Measurements from ENCODE around the gene SFXN4.

The SFXN4 gene, protein sequence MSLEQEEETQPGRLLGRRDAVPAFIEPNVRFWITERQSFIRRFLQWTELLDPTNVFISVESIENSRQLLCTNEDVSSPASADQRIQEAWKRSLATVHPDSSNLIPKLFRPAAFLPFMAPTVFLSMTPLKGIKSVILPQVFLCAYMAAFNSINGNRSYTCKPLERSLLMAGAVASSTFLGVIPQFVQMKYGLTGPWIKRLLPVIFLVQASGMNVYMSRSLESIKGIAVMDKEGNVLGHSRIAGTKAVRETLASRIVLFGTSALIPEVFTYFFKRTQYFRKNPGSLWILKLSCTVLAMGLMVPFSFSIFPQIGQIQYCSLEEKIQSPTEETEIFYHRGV

DNA sequence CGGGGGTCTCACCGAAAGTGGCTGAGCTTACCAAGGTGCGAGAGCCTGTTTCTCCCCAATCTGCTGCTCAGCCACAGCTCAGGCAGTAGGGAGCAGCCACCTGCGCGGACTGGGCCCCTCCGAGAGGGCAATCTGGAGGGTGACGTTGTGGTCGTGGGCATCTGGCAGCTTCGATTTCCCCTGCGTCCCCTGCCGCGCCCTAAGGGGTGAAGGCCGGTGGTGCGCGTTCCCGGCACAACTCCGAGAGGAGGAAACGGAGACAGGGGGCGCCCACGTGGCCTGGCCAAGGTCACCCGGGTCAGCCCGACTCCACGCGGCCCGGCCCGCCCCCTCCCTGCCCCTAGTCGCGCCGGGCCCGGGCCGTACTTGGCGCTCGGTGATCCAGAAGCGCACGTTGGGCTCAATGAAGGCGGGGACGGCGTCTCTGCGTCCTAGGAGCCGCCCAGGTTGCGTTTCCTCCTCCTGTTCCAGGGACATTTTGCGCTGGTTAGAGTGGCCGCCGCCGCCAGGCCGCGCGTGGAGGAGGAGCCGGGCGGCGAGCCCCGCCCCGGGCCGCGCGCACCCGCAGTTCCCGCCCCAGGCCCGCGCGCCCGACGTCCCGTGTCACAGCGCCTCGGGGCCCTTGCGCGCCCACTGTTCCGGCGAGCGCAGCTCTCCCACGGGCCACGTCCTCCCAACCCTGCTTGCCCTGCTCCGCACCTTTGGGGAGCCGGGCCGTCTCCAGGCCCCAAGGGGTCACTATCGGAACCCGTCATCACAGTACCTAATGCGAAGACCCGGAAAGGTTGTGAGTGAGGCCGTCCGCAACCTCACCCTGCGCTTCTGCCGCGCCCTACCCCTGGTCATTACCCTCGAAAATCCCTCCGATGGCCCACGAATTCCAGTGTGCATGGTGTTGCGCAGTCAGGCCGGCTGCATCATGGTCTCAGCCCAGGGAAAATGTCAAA lies at the start of gene SFXN4:
Gene SFXN4, minus strand, starts transcription at position 544 of the 947 bp plus-strand sequence. Its CDS starts 67 bp downstream, at position 477.
- DNase-seq (ENCODE audit: low spot score) = peak; percentile 71

DNA sequence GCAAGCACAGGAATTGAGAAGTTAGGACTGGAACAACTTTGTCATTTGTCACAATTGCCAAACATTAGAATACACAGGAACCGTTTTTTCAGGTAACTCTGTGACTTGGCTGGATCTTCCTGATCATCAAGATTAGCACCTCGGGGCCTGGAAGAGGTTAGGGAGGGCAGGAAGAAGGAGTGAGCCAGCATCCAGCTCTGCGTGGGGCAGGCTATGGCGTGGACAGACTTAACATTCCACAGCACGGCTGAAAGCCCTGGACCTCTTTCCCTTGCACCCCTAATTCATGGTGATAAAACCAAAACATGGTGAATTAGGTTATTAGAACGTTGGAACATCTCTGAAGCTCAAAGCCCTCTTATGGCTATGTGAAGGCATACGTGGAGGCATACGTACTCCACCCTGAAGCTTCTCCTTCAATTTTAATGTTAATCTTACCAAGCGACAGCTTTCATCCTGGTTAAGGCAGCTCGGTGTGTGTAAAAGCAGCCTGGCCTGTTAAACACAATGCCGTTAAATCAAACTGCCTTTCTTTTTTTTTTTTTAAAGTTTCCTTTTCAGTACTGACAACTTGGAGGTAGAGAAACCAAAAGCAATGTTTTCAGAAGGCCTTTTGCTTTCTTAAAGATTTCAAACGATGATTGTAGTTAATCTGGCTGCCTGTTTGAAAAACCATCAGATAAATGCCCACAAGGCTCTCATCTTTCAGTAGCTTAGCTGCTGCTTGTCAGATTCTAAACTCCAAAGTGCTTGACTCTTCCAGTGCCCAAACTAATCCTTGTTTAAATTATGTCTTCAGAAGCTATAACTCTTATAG lies 46.3 kb upstream of the SFXN4 start:
- DNase-seq (ENCODE audit: low spot score) = no peak

DNA sequence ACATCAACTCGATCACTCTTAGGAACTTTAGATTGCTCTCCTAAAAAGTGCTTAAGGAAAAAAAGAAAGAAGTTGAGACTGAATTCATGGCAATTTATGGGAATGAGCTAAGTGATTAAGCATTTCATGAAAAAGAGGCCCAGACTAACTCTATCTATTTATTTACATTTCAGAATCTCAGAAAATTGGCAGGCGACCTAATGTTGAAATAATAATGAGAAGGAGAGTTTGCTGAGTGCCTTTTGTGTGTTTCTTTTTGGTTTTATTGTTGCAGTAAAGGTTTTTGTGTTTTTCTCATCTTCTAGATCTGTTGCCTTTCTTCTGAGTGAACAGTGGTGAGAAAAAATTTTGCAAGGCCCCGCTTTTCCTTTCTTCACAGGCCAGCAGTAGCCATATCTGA lies 45.7 kb upstream of the SFXN4 start:
- no peak for DNase-seq (ENCODE audit: low spot score)

DNA sequence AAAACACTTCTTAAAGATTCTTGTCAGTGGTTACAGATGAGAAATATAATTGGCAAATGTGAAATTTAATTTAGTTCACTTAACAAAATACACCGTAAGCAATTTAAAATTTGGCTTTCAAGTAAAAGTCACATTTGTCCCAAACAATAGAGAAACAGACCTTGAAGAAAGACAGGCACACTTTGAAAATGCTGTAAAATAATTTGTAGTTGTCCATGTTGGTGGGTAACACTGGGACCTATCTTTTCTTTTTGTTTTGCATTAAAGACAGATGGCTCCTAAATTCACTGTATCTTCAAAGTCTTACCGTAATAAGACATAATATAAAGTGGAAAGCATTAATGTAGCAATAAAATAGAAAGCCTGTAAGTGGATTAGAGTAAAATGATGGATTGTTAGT lies 45.1 kb upstream of the SFXN4 start:
- no peak for DNase-seq (ENCODE audit: low spot score)

DNA sequence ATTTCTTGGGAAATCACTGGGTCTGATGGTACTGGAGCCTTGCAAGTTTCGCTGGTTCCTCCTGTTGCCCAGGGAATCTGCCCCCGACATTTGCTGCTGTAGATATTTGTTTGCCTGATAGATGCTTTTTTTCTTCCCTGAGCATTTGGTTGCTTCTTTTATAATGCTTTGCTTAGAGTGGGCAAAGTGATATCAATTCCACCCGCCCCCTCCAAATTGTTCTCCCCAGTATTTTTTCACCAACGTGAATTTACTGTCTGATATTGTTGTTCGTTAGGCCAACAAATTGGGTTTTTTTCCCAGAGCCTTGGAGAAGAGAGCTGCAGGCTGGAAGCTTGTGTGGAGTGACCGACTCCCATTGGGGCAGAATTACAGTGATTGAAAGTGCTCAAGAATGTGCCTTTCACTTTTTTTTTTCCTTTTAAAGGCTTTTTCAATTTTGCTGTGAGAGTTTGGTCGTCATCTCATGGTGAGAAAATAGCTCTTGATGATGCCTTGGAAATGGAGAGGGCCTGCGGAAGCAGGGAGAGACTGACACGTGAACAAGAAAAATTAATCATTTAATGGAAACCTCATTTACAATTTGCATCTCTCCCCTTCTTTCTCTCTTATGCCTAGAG lies 44.3 kb upstream of the SFXN4 start:
- DNase-seq (ENCODE audit: low spot score) = no peak

GRCh38 chr10:119209035-119209735 lies 43.7 kb upstream of the SFXN4 start:
- peak; percentile 67 for DNase-seq (ENCODE audit: low spot score)

GRCh38 chr10:119208553-119208940 lies 43.0 kb upstream of the SFXN4 start:
- no peak for DNase-seq (ENCODE audit: low spot score)

DNA sequence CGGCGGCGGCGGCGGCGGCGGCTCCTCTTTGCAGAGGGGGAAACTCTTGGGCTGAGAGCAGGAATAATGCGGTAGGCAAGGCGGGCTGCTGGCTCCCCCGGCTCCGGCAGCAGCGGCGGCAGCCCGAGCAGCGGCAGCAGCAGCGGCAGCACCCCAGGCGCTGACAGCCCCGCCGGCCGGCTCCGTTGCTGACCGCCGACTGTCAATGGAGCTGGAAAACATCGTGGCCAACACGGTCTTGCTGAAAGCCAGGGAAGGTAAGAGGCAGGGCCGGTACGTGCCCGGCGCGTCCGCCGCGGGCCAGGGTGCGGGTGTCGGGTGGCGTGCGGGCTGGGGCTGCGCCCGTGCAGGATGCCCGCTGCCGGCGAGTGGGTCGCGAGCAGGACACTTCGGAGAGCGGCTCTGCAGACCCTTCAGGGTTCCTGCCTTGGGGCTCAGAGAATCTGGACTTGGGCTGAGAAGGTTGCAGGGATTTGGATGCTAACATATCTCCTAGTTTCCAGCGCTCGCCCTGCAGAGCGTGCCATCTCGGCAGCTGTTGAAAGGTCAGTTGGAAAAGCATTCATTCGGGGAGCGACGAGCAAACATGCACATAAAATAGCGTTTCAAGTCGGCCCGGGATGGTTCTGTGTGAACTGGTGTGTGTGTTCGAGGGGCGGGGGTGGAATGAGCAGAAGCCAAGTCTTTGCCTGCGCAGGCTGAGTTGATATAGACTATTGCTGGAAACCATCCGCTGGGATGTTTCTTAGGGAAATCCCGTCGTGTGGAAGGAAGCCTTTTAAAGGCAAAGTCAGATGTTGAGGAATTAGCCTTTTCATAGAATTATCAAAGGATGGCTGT lies 42.4 kb upstream of the SFXN4 start:
- DNase-seq (ENCODE audit: low spot score) = peak; percentile 62

DNA sequence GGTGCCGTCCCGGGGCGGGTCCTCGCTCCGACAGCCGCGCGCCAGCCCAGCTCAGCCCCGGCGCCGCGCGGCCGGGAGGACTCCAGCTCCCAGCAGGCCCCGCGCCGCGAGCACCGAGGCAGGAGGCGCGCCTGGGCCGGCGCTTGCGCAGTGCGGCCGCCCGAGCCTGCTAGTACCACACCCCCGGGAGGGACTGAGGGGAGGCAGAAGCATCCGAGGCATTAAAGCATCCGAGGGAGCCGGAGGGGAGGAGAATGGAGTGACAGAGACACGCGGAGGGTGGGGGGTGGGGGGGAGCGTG lies 41.8 kb upstream of the SFXN4 start, which contains the start of gene GRK5:
Gene GRK5, plus strand, starts transcription at position 206 of the 301 bp plus-strand sequence. CDS start 347 bp downstream, outside the sequence.
- DNase-seq (ENCODE audit: low spot score) = peak; percentile 91

- DNase-seq (ENCODE audit: low spot score) = peak; percentile 47
These were observed 41.3 kb upstream of the SFXN4 start for GRCh38 chr10:119206603-119207365.

DNA sequence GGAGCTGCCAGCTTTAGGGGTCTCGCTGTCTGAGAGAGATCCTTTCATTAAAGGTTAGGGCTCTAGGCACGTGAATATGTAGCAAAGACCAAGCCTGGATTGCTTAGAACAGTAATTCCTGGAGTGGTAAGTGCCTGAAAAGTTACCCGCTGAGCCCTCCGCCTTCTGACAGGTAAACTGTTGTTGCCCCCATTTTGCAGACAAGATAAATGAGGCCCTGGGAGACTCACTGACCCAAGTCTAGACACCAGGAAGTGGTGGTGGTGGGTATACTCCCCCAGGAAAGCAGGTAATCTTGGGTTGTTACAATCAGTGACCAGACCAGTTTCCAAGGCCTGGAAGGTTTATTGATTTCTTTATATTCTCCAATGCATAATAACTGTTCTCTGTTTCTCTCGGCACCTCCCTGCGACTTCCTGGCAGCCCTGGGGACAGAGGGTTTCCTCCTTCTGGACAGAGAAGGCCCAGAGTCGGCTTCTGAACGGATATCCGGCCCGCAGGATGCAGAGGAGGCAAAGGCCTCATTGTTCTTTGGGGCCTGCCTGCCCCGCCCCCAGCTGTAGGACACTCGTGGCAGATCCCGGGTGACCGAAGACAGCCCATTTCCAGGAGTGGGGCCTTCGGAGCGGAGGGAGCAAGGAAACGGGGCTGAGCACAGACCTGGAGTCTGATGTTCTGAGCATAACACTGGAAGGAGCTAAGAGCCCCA lies 40.5 kb upstream of the SFXN4 start:
- peak; percentile 23 for DNase-seq (ENCODE audit: low spot score)

DNA sequence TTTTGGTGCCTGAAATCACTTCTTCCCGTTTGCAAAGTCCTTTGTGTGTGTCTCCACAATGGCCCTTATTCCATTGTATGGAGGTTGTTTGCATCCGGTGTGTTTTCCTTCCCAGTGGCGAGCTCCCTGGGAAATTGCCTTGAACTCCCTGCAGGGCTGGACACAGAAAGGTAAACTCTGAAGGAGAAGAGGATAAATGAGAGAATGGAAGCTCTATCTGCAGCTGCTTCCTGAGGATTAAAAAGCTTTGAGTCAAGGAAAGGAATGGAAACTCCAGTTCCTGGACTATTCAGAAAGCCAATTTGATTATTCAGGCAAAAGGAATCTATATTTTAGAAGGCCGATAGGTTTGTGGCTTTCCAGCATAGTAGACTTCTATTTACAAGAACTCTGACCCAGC lies 37.5 kb upstream of the SFXN4 start:
- no peak for DNase-seq (ENCODE audit: low spot score)

- no peak for DNase-seq (ENCODE audit: low spot score)
These were observed 35.7 kb upstream of the SFXN4 start for GRCh38 chr10:119201233-119201632.

- DNase-seq (ENCODE audit: low spot score) = peak; percentile 90
These were observed 33.9 kb upstream of the SFXN4 start for GRCh38 chr10:119199231-119199992.

GRCh38 chr10:119198438-119198837 lies 32.9 kb upstream of the SFXN4 start:
- peak; percentile 37 for DNase-seq (ENCODE audit: low spot score)

DNA sequence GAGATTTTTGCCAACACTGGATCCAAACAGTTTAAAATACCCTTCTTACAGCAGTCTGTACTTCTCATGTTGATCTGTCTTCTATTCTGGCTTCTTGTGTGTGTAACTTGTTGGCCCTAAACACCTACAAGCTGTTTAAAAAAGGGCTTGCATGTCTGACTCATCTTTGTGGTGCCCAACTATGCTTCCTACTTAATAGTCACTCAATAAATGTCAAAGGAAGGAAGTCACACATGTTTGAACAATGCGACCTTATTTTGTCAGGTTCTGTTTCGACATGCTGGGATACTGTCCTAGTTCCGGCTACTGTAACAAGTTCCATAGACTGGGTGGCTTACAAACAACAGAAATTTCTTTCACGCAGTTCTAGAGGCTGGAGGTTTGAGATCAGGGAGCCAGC lies 32.4 kb upstream of the SFXN4 start:
- DNase-seq (ENCODE audit: low spot score) = no peak

- DNase-seq (ENCODE audit: low spot score) = no peak
These were observed 26.4 kb upstream of the SFXN4 start for GRCh38 chr10:119191881-119192280.

All from cerebellar cortex (tissue), 1 donor.